Osteocyte (in vitro differentiated cells): ENCODE results near the gene APP. TPM values are rescaled to one million over a fixed set of nuclear protein-coding genes. Genes with fewer than 3 reads are reported as not detected.

Source experiments
- DNase-seq: peaks from one replicate; pipeline ENCODE4 v3.0.0; 2021; ENCODE audit warnings: mixed read lengths; ENCODE audit not compliant: unreplicated experiment; ENCODE audit errors: extremely low spot score
- H3K27ac Mint-ChIP-seq: one replicate; pipeline ENCODE4 v1.8.0; 2021; ENCODE audit warnings: mild to moderate bottlenecking, mixed read lengths; ENCODE audit not compliant: unreplicated experiment
- H3K27me3 Mint-ChIP-seq: one replicate; pipeline ENCODE4 v1.8.0; 2021; ENCODE audit warnings: mixed read lengths; ENCODE audit not compliant: unreplicated experiment
- H3K36me3 Mint-ChIP-seq: one replicate; pipeline ENCODE4 v1.8.0; 2021; ENCODE audit warnings: mixed read lengths; ENCODE audit not compliant: unreplicated experiment
- H3K4me1 Mint-ChIP-seq: one replicate; pipeline ENCODE4 v1.8.0; 2021; ENCODE audit warnings: mixed read lengths; ENCODE audit not compliant: unreplicated experiment
- H3K4me3 Mint-ChIP-seq: one replicate; pipeline ENCODE4 v1.8.0; 2021; ENCODE audit warnings: mild to moderate bottlenecking, moderate library complexity, mixed read lengths; ENCODE audit not compliant: unreplicated experiment
- H3K9me3 Mint-ChIP-seq: one replicate; pipeline ENCODE4 v1.8.0; 2021; ENCODE audit warnings: mixed read lengths; ENCODE audit not compliant: unreplicated experiment
- CTCF ChIP-seq: fragments of 200-600 bp; sonication (generic); IDR thresholded peaks from 2 replicates; pipeline ENCODE4 v1.5.0; 2021; ENCODE audit warnings: antibody characterized with exemption, mild to moderate bottlenecking, moderate library complexity
- total RNA-seq: library from RNA; stranded (reverse); gene quantifications from 2 replicates; pipeline ENCODE4 v1.2.1, GENCODE V29; 2021

APP gene
- total RNA-seq, 1 donor from 2014 or later, result 698 TPM

GRCh38 chr21:25965951-25966707 is 204.4 kb downstream of the APP start:
- no peak for TF ChIP-seq CTCF
- H3K4me1 Mint-ChIP-seq, result peaks cover 16% of the 10 kb centered on the region
- no peaks in the 10 kb centered on the region for H3K9me3 Mint-ChIP-seq
- H3K27me3 Mint-ChIP-seq, result no peaks in the 10 kb centered on the region
- no peak for DNase-seq
- no peak overlapping the region for H3K4me3 Mint-ChIP-seq
- no peak overlapping the region for H3K27ac Mint-ChIP-seq
- H3K36me3 Mint-ChIP-seq, result peaks cover 36% of the 10 kb centered on the region

- H3K4me1 Mint-ChIP-seq, result peaks cover 20% of the 10 kb centered on the region
- TF ChIP-seq CTCF, result no peak
- no peaks in the 10 kb centered on the region for H3K9me3 Mint-ChIP-seq
- H3K27ac Mint-ChIP-seq, result no peak overlapping the region
- no peak overlapping the region for H3K4me3 Mint-ChIP-seq
- DNase-seq, result no peak
- peaks cover 27% of the 10 kb centered on the region for H3K36me3 Mint-ChIP-seq
- H3K27me3 Mint-ChIP-seq, result no peaks in the 10 kb centered on the region
Measured at GRCh38 chr21:25964926-25965325, 205.6 kb downstream of the APP start.

- H3K4me3 Mint-ChIP-seq, result no peak overlapping the region
- H3K9me3 Mint-ChIP-seq, result no peaks in the 10 kb centered on the region
- no peak for DNase-seq
- TF ChIP-seq CTCF, result no peak
- H3K27ac Mint-ChIP-seq, result no peak overlapping the region
- peaks cover 23% of the 10 kb centered on the region for H3K4me1 Mint-ChIP-seq
- H3K36me3 Mint-ChIP-seq, result peaks cover 29% of the 10 kb centered on the region
- H3K27me3 Mint-ChIP-seq, result no peaks in the 10 kb centered on the region
Measured at GRCh38 chr21:25964015-25964414, 206.6 kb downstream of the APP start.

- DNase-seq, result no peak
- no peak for TF ChIP-seq CTCF
- peaks cover 33% of the 10 kb centered on the region for H3K36me3 Mint-ChIP-seq
- H3K27me3 Mint-ChIP-seq, result no peaks in the 10 kb centered on the region
- H3K27ac Mint-ChIP-seq, result no peak overlapping the region
- peaks cover 23% of the 10 kb centered on the region for H3K4me1 Mint-ChIP-seq
- H3K4me3 Mint-ChIP-seq, result no peak overlapping the region
- H3K9me3 Mint-ChIP-seq, result no peaks in the 10 kb centered on the region
Measured at GRCh38 chr21:25963181-25963580, 207.4 kb downstream of the APP start.

GRCh38 chr21:25961042-25961441 is 209.5 kb downstream of the APP start:
- DNase-seq, result no peak
- no peak overlapping the region for H3K4me3 Mint-ChIP-seq
- H3K9me3 Mint-ChIP-seq, result no peaks in the 10 kb centered on the region
- peaks cover 20% of the 10 kb centered on the region for H3K4me1 Mint-ChIP-seq
- no peaks in the 10 kb centered on the region for H3K27me3 Mint-ChIP-seq
- peaks cover 31% of the 10 kb centered on the region for H3K36me3 Mint-ChIP-seq
- H3K27ac Mint-ChIP-seq, result no peak overlapping the region
- TF ChIP-seq CTCF, result no peak
